Tongue (tissue), 2 donors: Measurements from ENCODE around the gene TEN1. TPM values are rescaled to one million over a fixed set of nuclear protein-coding genes. Genes with fewer than 3 reads are reported as not detected.

Source experiments
- DNase-seq: peaks from one replicate; pipeline ENCODE4 v3.0.0-alpha.2; 2015
- total RNA-seq: library from RNA; depleted of rRNA; stranded (reverse); fragments of >200 nt; gene quantifications from one replicate; pipeline ENCODE4 v1.2.3, GENCODE V29; 2014

The TEN1 gene
- total RNA-seq, 1 donor from 2014 or later = 13.4 TPM

DNA sequence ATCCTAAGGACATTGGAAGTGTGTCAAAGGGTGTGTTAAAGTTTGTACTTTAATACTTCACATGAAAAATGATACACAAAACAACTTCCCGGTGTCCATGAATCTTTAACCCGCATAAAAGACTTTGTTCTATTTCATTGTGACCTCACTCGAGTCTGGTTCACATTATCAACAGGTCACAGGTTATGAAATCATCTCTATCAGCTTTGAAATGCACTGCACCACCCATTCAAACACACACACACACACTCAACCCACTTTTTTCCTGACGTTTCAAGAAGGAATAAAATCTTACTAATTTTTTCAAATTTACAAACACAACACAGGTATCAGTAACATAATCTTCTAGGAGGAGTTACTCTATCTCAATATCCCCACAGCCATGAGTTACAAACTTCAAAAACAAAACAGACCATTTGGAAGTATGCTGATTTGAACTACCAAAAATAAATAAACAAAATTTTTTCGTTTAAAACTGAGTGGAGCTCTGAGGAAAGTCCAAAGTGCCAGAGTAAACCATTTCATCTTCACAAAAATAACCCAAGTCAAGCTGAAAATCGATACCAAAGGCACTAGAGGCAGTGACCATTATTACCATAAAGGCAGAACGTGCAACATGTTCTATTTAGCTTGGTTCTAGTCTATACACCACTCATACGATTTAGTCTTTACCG, 2.7 kb upstream of the TEN1 start:
- DNase-seq = no peak

DNA sequence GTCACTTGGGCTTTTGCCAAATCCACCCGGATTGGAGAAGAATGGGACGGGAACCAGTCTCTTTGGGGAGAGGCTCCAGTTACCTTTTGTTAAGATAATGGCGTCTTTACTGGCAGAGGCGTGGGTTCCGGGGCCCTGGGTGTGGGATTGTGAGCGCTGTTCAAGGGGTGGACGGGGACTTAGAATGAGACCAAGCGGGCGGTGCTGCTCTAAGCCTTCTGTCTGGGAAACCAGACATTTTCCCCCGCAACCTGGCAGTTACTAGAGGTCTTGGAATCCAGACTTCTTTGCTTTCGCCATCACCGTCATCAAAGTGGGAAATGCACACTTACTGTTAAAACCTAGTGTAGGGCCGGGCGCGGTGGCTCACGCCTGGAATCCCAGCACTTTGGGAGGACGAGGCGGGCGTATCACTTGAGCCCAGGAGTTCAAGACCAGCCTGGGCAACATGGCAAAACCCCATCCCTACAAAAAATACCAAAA, 706 bp downstream of the TEN1 start:
- DNase-seq = no peak

DNA sequence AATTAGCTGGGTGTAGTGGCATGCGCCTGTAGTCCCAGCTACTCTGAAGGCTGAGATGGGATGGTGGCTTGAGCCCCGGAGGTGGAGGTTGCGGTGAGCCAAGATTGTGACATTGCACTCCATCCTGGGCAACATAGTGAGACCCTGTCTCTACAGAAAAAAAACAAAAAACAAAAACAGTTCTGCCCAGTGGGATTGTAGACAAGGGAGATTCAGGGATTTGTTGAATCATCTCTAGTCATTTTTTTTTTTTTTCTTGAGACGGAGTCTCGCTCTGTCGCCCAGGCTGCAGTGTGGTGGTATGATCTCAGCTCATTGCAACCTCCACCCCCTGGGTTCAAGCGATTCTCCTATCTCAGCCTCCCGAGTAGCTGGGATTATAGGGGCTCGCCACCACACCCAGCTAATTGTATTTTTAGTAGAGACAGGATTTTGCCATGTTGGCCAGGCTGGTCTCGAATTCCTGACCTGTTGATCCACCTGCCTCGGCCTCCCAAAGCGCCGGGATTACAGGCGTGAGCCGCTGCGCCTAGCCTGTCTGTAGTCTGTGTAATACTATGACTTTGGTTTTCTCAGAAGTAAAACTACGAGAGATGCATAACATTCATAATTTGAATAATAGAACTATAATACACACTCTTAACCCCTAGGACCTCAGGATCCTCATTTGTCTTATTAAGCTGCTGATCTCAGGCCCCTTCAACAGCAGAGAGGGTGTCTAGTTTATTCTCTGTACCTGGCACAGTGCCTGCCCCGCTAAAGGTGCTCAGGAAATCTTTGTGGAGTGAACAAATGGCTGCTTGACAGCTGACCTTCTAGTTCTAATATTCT, 1.4 kb downstream of the TEN1 start:
- no peak for DNase-seq

DNA sequence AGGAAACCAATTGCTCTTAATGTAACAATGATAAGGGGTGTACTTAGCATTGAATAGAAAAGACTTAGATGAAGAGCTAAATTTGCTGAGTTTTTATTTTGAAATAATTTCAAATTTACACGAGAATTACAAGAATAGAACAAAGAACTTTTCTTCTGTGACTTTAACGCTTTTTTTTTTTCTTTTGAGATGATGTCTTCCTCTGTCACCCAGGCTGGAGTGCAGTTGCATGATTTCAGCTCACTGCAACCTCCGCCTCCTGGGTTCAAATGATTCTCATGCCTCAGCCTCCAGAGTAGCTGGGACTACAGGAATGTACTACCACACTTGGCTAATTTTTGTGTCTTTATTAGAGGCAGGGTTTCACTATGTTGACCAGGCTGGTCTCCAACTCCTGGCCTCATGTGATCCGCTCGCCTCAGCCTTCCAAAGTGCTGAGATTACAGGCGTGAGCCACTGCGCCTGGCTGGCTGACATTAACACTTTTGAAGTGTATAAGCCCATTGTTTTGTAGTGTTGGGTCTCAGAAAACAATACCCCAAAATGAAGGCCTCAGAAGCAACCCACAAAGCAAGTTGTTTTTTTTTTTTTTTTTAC, 2.1 kb downstream of the TEN1 start:
- no peak for DNase-seq

DNA sequence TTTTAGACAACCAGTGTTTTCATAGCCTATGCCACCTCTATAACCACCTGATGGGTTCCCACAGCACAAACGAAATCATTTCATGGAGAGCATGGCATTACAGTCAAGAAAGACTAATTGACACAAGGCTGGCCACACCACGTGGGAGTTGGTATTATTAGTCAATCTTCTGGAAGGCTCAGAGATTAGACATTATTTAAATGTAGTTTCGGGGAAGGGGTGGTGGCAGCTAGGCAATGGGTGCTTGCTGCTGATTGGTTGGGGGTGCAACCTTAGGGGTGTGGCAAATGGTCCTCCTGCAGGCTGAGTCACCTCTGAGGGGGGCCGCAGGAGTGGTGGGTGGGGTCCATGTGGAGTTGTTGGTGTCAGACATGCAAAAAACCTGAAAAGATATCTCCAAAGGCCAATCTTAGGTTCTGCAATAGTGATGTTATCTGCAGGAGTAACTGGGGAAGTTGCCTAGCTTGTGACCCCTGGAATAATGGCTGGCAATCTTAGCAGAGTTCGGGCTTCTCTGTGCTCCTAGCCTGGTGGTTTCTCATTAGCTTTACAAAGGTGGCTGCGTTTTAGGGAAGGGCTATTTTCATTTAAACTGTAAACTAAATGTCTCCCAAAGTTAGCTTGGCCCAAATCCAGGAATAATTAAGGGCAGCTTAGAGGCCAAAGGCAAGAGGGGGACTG, 4.6 kb downstream of the TEN1 start:
- no peak for DNase-seq

DNA sequence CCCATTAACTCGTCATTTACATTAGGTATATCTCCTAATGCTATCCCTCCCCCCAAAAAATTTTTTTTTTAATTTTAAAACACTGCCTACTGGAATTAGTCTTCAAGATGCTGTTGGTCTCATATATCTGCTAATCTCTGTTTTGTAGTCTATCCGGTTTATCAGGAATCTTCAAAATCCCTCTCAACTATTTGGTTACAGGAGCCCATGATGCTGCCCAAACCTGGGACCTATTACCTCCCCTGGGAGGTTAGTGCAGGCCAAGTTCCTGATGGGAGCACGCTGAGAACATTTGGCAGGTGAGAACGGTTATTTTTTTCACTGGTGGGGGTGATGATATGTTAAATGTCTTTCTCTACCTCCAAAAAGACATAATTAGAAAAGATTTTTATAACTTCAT, 6.9 kb downstream of the TEN1 start:
- no peak for DNase-seq

DNA sequence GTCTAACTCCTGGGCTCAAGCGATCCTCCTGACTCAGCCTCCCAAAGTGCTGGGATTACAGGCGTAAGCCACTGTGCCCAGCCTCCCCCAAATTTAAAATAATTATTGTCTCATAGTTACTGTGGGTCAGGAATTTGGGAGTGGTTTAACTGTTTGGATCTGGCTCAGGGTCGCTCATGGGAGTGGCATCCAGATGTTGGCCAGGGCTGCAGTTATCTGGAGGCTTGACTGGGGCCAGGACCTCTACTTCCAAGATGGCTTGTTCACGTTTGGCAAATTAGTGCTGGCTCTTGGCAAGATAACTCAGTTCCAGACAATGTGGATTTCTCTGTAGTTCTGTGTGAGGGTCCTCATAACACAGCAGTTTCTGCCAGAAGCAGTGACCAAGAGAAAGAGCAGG, 8.0 kb downstream of the TEN1 start:
- DNase-seq = no peak

DNA sequence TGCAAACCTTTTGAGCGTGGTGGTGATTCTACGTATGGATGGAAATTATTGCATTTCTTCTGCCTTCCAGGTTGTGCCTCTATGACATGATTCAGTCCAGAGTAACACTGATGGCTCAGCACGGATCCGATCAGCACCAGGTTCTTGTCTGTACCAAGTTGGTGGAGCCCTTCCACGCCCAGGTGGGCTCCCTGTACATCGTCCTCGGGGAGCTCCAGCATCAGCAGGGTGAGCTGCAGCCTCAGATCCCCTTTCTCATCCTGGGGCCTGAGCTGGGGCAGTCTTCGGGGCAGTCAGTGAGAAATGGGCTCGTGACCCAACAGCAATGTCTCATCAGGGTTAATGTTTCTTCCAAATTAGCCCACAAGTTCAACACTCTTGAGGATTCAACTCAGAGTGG, 12.4 kb downstream of the TEN1 start:
- no peak for DNase-seq

DNA sequence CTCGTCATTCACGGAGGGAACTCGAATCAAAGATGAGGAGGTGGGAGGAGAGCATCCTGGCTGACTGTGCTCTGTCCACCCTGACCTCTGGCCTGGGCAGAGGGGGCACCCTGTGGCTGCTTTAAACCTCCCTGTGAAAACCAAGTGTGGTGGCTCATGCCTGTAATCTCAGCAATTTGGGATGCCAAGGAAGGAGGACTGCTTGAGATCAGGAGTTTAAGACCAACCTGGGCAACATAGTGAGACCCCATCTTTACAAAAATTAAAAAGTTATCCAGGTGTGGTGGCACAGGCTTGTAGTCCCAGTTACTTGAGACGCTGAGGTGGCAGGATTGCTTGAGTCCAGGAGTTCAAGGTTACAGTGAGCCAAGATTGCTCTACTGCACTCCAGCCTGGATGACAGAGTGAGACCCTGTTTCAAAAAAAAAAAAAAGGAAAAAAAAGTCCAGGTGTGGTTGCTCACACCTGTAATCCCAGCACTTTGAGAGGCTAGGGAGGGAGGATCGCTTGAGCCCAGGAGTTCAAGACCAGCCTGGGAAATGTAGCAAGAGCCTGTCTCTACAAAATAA, 15.8 kb downstream of the TEN1 start:
- no peak for DNase-seq

DNA sequence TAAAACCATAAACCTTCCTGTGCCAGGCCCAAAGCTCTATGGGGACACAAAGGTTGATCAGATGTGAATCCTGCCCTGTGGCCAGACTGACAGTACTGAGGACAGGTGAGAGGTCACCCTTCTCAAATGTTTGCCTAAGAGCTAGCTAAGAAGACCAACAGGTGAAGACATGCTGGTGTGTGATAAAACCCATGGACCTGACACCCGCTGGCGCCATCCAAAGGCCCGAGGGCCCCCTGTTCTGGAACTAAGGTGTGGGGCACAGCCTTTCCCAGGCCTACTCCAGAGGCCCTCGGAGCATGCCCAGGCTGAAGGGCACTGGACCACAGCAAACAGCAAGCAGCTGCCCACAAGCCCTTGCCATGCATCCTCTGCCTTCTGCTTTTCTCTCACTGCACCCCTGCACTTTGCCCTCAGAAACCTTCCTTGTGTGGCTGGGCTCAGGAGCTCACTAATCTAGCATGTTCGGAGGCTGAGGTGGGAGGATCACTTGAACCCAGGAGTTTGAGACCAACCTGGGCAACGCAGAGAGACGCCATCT, 16.4 kb downstream of the TEN1 start:
- DNase-seq = no peak

DNA sequence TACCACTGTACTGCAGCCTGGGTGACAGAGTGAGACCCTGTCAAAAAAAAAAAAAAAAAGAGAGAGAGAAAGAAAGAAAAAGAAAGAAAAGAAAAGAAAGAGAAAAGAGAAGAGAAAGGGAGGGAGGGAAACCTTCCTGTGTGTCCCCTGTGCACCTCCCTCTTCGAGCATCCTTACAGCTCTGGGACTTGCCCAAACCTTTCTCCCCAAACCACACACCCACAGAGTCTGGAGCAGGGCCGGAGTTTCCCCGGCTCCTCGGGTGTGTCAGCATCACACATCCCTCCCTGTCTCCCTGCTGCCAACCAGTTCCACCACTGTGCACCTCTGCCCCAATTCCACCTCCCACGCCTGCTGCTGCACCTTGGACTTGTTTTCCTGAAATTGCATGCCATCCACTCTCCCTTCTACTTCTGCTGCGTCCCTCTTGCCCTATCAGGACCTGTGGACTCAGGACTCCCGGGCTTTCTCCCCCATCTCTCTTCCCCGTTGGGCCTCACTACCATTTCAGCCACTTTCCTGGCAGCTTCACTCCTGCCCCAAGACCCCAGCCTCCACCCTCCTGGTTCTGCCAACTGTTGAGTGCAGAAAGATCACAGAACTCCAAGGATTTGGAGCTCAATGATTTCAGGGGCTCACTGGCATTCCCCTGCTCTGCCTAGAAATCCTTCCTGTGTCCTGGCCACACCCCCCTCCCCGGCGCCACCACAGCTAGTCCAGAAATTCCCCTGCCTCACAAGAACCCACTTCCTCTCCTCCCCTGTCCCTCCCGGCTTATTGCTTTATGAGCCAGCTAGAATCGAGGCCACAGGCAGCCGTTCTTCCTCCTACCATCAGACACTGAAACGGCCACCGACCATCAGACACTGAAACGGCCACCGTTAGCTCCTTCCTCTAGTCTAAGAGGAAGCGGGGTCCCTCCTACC, 17.9 kb downstream of the TEN1 start:
- DNase-seq = no peak

DNA sequence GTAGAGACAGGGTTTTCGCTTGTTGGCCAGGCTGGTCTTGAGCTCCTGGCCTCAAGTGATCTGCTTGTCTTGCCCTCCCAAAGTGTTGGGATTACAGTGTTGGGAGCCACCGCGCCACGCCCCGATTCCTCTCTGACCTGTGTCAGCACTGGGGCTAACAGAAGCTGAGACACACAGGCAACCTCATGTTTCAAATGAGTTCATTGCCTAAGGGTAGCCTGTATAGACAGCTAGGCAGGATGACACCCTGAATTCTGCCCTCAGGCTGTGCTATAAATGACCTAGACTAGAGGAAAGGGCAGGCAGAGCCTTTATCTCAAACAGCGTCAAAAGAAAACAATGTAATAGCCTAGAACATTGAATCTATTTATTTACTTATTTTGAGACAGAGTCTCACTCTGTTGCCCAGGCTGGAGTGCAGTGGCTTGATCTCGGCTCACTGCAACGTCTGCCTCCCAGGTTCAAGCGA, 19.3 kb downstream of the TEN1 start:
- DNase-seq = no peak

DNA sequence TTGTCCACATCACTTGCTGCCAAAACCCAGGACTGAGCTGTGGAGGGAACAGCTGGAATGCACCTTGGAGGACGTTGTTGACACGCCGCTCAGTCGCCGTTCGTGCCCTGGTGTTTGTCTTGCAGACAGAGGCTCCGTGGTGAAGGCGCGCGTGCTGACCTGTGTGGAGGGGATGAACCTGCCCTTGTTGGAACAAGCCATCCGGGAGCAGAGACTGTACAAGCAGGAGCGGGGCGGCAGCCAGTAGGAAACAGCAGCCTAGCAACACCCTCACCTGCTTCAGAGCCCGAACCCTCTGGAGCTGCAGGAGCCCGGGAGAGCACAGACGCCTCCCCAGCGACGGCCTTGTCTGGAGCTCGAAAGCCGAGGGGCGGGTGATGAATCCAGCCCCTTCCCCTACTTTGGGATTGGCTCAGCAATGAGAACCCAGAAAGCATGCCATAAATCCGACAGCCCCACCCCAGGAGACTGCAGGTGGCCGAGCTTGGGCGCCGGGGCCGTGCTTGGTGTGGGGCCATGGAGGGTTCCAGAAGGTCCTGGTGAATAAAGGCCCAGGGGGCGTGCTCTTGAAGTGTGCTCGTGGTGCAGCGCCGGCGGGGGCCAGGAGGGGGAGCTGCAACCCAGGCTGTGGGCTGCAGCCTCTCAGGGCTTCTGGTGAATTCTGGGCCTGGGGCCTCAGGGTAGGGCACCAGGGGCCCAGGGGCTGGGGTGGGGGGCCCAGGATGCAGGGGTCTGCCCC, 21.1 kb downstream of the TEN1 start:
- peak; percentile 40 for DNase-seq

DNA sequence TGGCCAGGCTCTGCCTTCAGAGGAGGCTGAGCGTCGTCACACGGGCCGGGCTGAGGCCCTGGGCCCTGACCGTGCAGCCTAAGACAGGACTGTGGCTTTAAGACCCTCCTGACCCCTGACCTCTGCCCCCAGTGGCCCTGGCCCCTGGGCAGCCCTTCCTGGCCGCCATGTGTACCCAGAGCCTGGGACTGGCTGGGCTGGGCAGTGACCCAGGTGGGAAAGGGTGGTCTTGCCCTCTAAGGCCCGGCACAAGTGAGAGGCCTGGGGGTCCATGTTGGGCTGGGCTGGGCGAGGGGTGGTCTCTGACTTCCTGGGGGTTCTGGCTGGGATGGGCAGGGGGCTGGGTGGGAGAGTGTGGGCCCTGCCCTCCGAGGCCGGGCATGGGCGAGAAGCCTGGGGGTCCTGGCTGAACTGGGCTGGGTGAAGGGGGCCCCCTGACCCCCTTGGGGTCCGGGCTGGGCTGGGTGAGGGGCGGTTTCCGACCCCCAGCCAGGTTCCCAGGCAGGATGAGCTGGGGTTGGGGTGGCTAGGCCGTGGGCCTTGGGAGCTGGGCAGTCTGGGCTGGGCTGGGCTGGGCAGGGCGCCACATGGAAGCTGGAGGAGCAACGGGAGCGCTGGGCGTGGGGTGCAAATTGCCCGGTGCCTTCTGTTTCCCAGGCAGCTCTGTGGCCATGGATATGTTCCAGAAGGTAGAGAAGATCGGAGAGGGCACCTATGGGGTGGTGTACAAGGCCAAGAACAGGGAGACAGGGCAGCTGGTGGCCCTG, 21.9 kb downstream of the TEN1 start, which contains the start of gene CDK3:
Gene CDK3, plus strand, starts transcription at position 101 of the 767 bp plus-strand sequence. Its CDS starts 571 bp downstream, at position 672.
- DNase-seq = no peak

DNA sequence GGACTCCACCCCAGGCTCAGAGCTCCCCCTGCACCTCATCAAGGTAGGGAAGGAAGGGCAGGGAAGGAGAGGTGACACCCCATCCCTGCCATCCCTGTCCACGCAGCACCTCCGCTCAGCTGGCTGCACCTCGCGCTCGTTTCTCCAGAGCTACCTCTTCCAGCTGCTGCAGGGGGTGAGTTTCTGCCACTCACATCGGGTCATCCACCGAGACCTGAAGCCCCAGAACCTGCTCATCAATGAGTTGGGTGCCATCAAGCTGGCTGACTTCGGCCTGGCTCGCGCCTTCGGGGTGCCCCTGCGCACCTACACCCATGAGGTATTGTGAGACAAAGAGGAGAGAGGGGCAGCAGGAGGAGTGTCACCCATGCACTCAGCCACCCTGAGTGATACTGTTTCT, 23.1 kb downstream of the TEN1 start:
- no peak for DNase-seq

DNA sequence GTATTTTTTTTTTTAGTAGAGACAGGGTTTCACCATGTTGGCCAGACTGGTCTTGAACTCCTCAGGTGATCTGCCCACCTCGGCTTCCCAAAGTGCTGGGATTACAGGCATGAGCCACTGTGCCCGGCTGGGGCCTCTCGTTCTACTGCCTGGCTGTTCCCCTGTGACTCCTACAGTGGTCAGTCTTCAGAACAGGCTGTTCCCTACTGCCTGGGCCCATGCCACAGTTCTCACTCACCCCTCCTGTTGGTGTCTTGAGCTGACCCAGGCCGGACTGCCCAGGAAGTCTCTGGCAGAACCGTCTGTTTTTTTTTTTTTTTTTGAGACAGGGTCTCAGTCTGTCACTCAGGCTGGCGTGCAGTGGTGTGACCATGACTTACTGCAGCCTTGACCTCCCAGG, 24.9 kb downstream of the TEN1 start:
- DNase-seq = no peak

DNA sequence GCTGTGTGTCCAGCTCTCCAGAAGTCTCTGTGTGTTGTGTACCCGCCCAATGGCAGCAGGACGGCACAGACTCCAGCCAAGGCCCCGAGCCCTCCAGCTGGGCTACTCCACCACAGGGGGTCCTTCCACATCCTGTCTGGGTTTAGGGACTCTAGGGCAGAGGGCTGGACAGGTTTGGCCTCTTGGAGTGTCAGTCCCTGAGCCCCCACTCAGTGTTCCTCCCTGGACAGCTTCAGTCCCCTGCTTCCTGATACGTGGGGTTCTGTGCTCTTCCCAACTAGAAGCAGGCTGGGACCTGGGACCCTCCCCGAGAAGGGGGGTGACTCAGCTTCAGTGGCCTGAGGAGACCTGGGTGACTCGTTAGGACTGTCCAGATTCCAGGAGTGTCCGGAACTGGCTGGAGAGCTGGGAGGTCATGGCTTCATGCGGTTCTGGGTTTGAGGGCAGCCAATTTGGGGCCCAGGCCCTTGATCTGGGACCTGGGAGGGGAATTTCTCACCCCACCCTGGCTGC, 25.8 kb downstream of the TEN1 start:
- DNase-seq = no peak

DNA sequence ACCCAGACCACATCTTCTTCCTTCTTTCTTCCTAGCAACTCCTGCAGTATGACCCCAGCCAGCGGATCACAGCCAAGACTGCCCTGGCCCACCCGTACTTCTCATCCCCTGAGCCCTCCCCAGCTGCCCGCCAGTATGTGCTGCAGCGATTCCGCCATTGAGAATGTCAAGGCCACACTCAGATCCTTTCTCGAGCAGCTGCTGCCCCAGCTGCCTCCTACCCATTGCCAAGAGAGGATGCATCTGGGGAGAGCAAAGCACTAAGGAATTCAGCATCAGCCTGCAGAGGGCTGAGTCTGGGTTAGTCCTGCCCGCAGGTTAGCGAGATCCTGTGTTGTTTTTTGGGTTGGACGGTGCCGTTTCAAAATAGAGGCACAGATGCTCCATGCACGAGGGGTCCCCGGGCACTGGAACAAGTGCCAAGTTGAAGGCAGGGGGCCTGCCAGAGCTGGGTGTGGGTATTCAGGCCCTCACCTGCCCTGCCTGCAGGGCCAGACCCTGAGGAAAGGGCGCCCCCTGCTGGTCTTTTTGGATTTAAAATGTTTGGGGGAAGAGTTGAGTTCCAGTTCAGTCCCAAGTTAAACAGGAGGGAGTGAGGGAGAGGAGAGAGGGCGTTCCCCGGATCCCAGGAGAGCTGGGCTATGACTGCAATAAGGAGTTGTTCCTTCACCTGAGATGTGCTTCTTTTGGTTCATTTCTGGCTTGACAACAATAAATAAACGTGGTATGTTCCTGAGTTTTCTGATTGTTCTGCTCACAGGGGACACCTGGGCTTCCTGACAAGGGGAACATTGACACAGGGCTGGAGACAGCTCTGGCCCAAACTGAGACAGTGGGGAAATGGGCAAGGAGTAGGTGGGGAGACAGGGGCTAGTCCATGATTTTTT, 26.5 kb downstream of the TEN1 start:
- DNase-seq = peak; percentile 96
